Activated CD4-positive, alpha-beta memory T cell treated with anti-CD3 and anti-CD28 coated beads for 36 hours (primary cell): ENCODE measurements around the gene NRTN. TPM values are rescaled to one million over a fixed set of nuclear protein-coding genes. Genes with fewer than 3 reads are reported as not detected.
"Not testable (repeated sequence)": the region's sequence is repeated elsewhere in the genome, so short reads cannot be mapped to it uniquely, and the experiment has no call there.

Experiments used
- CTCF ChIA-PET: fragments of 350-600 bp; sonication (Branson Sonifier 250); formaldehyde crosslinking; loops from one replicate; lab custom pipeline; 2021; ENCODE audit warnings: antibody characterized with exemption, inconsistent platforms; lab: Charles Lee
- POLR2A ChIA-PET: fragments of 350-600 bp; sonication (Branson Sonifier 250); formaldehyde crosslinking; loops from one replicate; lab custom pipeline; 2021; ENCODE audit warnings: antibody characterized with exemption; lab: Charles Lee
- DNase-seq: peaks from one replicate; pipeline ENCODE4 v3.0.0-alpha.2; 2020
- H3K27ac Mint-ChIP-seq: one replicate; pipeline ENCODE4 v1.8.0; 2021; ENCODE audit warnings: mixed read lengths
- H3K27me3 Mint-ChIP-seq: one replicate; pipeline ENCODE4 v1.8.0; 2021; ENCODE audit warnings: mixed read lengths
- H3K36me3 Mint-ChIP-seq: one replicate; pipeline ENCODE4 v1.8.0; 2021; ENCODE audit warnings: mixed read lengths
- H3K4me1 Mint-ChIP-seq: one replicate; pipeline ENCODE4 v1.8.0; 2021; ENCODE audit warnings: low read depth, mixed read lengths
- H3K4me3 Mint-ChIP-seq: one replicate; pipeline ENCODE4 v1.8.0; 2021; ENCODE audit warnings: mild to moderate bottlenecking, mixed read lengths
- H3K9me3 Mint-ChIP-seq: one replicate; pipeline ENCODE4 v1.8.0; 2021; ENCODE audit warnings: mixed read lengths
- intact Hi-C: fragments of 100-400 bp; cut with micrococcal nuclease; formaldehyde crosslinking; loops from one replicate; pipeline ENCODE4 v1.15.1; 2023
- total RNA-seq, 2 experiments: library from RNA; stranded (reverse); gene quantifications; one replicate each; pipeline ENCODE4 v1.2.3, GENCODE V29; 2021

NRTN gene
- under 1 TPM; 0.22 to 0.97 TPM for total RNA-seq

GRCh38 chr19:5804516-5805461, at the start of gene NRTN:
TSS of gene NRTN (plus strand) at chr19:5805067. CDS start at chr19:5824166, 19,099 bp downstream.
- H3K4me3 Mint-ChIP-seq, result peak within 1 kb of the TSS; percentile 66
- H3K36me3 Mint-ChIP-seq, result no peaks in the 10 kb centered on the region
- POLR2A ChIA-PET, result interaction anchor here (1.0 to 2.1 kb wide), 7 partner anchors 8 to 114 kb away, joined by 3 to 21 read pairs (median 5); partner anchors contain the start of genes CATSPERD, DUS3L, LONP1 and NDUFA11
- H3K27ac Mint-ChIP-seq, result no peak within 1 kb of the TSS
- H3K4me1 Mint-ChIP-seq, result peaks cover 21% of the 10 kb centered on the region
- H3K9me3 Mint-ChIP-seq, result no peaks in the 10 kb centered on the region
- CTCF ChIA-PET, result interaction anchor here (0.6 to 2.8 kb wide), 58 partner anchors 8 to 322 kb away, joined by 3 to 84 read pairs (median 5); partner anchors contain the start of genes CATSPERD, DUS3L, LONP1 and NDUFA11
- peak; percentile 57 for DNase-seq
- H3K27me3 Mint-ChIP-seq, result peaks cover 18% of the 10 kb centered on the region
- intact Hi-C loops, result loop anchor here (1.0 to 2.0 kb wide), 2 partner anchors 24 to 218 kb away; no protein-coding TSS in a partner anchor

- Mint-ChIP-seq H3K9me3 (no peaks in the 10 kb centered on the region), H3K27ac (no peak overlapping the region), H3K4me1 (no peaks in the 10 kb centered on the region), H3K4me3 (no peak overlapping the region), H3K36me3 (no peaks in the 10 kb centered on the region), H3K27me3 (peaks cover 1% of the 10 kb centered on the region)
- DNase-seq, result no peak
- intact Hi-C loops, result no loop called here
- POLR2A ChIA-PET, result no interaction called here
- CTCF ChIA-PET, result no interaction called here
Observed at GRCh38 chr19:5762608-5763217, 42.2 kb upstream of the NRTN start.

- ChIA-PET POLR2A (no interaction called here), CTCF (no interaction called here)
- Mint-ChIP-seq H3K9me3 (no peaks in the 10 kb centered on the region), H3K4me3 (no peak overlapping the region), H3K27me3 (no peaks in the 10 kb centered on the region), H3K36me3 (no peaks in the 10 kb centered on the region), H3K4me1 (no peaks in the 10 kb centered on the region), H3K27ac (no peak overlapping the region)
- no peak for DNase-seq
- intact Hi-C loops, result no loop called here
Observed at GRCh38 chr19:5765220-5765619, 39.6 kb upstream of the NRTN start.

GRCh38 chr19:5767949-5768348, 36.9 kb upstream of the NRTN start:
- Mint-ChIP-seq H3K36me3 (no peaks in the 10 kb centered on the region), H3K9me3 (no peaks in the 10 kb centered on the region), H3K4me1 (no peaks in the 10 kb centered on the region), H3K27me3 (no peaks in the 10 kb centered on the region), H3K4me3 (no peak overlapping the region), H3K27ac (no peak overlapping the region)
- DNase-seq, result no peak
- CTCF ChIA-PET, result interaction anchor here (0.6 kb wide), 1 partner anchor 8 kb away, joined by 3 read pairs; no protein-coding TSS in a partner anchor
- intact Hi-C loops, result no loop called here
- POLR2A ChIA-PET, result no interaction called here

- intact Hi-C loops, result no loop called here
- CTCF ChIA-PET, result interaction anchor here (0.6 kb wide), 1 partner anchor 446 kb away, joined by 3 read pairs; no protein-coding TSS in a partner anchor
- no peaks in the 10 kb centered on the region for H3K36me3 Mint-ChIP-seq
- no peak overlapping the region for H3K4me3 Mint-ChIP-seq
- no peak overlapping the region for H3K27ac Mint-ChIP-seq
- H3K9me3 Mint-ChIP-seq, result no peaks in the 10 kb centered on the region
- POLR2A ChIA-PET, result no interaction called here
- DNase-seq, result no peak
- no peaks in the 10 kb centered on the region for H3K27me3 Mint-ChIP-seq
- H3K4me1 Mint-ChIP-seq, result no peaks in the 10 kb centered on the region
Observed at GRCh38 chr19:5772416-5772815, 32.5 kb upstream of the NRTN start.

- Mint-ChIP-seq H3K4me1 (no peaks in the 10 kb centered on the region), H3K27me3 (no peaks in the 10 kb centered on the region), H3K27ac (no peak overlapping the region), H3K9me3 (no peaks in the 10 kb centered on the region), H3K4me3 (no peak overlapping the region), H3K36me3 (no peaks in the 10 kb centered on the region)
- ChIA-PET POLR2A (no interaction called here), CTCF (interaction anchor here (0.6 to 1.1 kb wide), 2 partner anchors 21 to 1211 kb away, joined by 3 read pairs; no protein-coding TSS in a partner anchor)
- no peak for DNase-seq
- intact Hi-C loops, result no loop called here
Observed at GRCh38 chr19:5773276-5773675, 31.6 kb upstream of the NRTN start.

- Mint-ChIP-seq H3K27me3 (no peaks in the 10 kb centered on the region), H3K27ac (no peak overlapping the region), H3K9me3 (no peaks in the 10 kb centered on the region), H3K36me3 (no peaks in the 10 kb centered on the region), H3K4me1 (no peaks in the 10 kb centered on the region), H3K4me3 (no peak overlapping the region)
- CTCF ChIA-PET, result no interaction called here
- no peak for DNase-seq
- intact Hi-C loops, result no loop called here
- POLR2A ChIA-PET, result no interaction called here
Observed at GRCh38 chr19:5774921-5775320, 29.9 kb upstream of the NRTN start.

- Mint-ChIP-seq H3K27ac (no peak overlapping the region), H3K36me3 (no peaks in the 10 kb centered on the region), H3K27me3 (no peaks in the 10 kb centered on the region), H3K4me3 (no peak overlapping the region), H3K9me3 (no peaks in the 10 kb centered on the region), H3K4me1 (no peaks in the 10 kb centered on the region)
- POLR2A ChIA-PET, result no interaction called here
- DNase-seq, result no peak
- CTCF ChIA-PET, result interaction anchor here (1.1 kb wide), 1 partner anchor 28 kb away, joined by 3 read pairs; no protein-coding TSS in a partner anchor
- intact Hi-C loops, result no loop called here
Observed at GRCh38 chr19:5775668-5776309, 29.1 kb upstream of the NRTN start.

GRCh38 chr19:5778402-5778801, 26.5 kb upstream of the NRTN start:
- H3K27me3 Mint-ChIP-seq, result no peaks in the 10 kb centered on the region
- DNase-seq, result no peak
- intact Hi-C loops, result no loop called here
- H3K4me1 Mint-ChIP-seq, result no peaks in the 10 kb centered on the region
- ChIA-PET CTCF (interaction anchor here (0.7 kb wide), 1 partner anchor 227 kb away, joined by 4 read pairs; no protein-coding TSS in a partner anchor), POLR2A (no interaction called here)
- H3K36me3 Mint-ChIP-seq, result no peaks in the 10 kb centered on the region
- no peak overlapping the region for H3K4me3 Mint-ChIP-seq
- H3K9me3 Mint-ChIP-seq, result no peaks in the 10 kb centered on the region
- no peak overlapping the region for H3K27ac Mint-ChIP-seq

GRCh38 chr19:5780916-5781315, 24.0 kb upstream of the NRTN start:
- H3K9me3 Mint-ChIP-seq, H3K27ac Mint-ChIP-seq, H3K36me3 Mint-ChIP-seq, H3K27me3 Mint-ChIP-seq, DNase-seq, H3K4me3 Mint-ChIP-seq, H3K4me1 Mint-ChIP-seq, intact Hi-C loops: not testable (repeated sequence)
- ChIA-PET CTCF (interaction anchor here (2.4 kb wide), 1 partner anchor 23 kb away, joined by 10 read pairs; no protein-coding TSS in a partner anchor), POLR2A (interaction anchor here (0.6 kb wide), 1 partner anchor 55 kb away, joined by 3 read pairs; no protein-coding TSS in a partner anchor)

- H3K4me3 Mint-ChIP-seq, result no peak overlapping the region
- no peak for DNase-seq
- no peaks in the 10 kb centered on the region for H3K9me3 Mint-ChIP-seq
- H3K27me3 Mint-ChIP-seq, result no peaks in the 10 kb centered on the region
- POLR2A ChIA-PET, result no interaction called here
- intact Hi-C loops, result no loop called here
- peaks cover 16% of the 10 kb centered on the region for H3K36me3 Mint-ChIP-seq
- H3K4me1 Mint-ChIP-seq, result no peaks in the 10 kb centered on the region
- CTCF ChIA-PET, result no interaction called here
- H3K27ac Mint-ChIP-seq, result no peak overlapping the region
Observed at GRCh38 chr19:5782322-5782721, 22.5 kb upstream of the NRTN start.
